NB4 (cell line): Measurements from ENCODE around the gene GSPT2.
A peak's percentile ranks its signal among the peaks of the same experiment; 100 is the strongest.

Source experiments
- DNase-seq: peaks from one replicate; pipeline ENCODE4 v3.0.0; 2010; ENCODE audit warnings: low read depth
- H3K4me3 ChIP-seq: one replicate; pipeline ENCODE4 v1.5.1; 2011; ENCODE audit warnings: mild to moderate bottlenecking, low read depth, low read length, moderate library complexity
- CTCF ChIP-seq: IDR thresholded peaks from one replicate; pipeline ENCODE4 v1.5.1; 2012; ENCODE audit warnings: low read depth, low read length
- MAX ChIP-seq: IDR thresholded peaks from 2 replicates; pipeline ENCODE4 v1.6.1; 2011; ENCODE audit warnings: low read depth, low read length
- MYC ChIP-seq: IDR thresholded peaks from 2 replicates; pipeline ENCODE4 v1.6.1; 2011; ENCODE audit warnings: low read depth, low read length
- POLR2A ChIP-seq: IDR thresholded peaks from 2 replicates; pipeline ENCODE4 v1.6.1; 2011; ENCODE audit warnings: mild to moderate bottlenecking; ENCODE audit not compliant: insufficient read length; ENCODE audit errors: extremely low read depth

GSPT2 gene

GRCh38 chrX:51776851-51777250 lies 33.6 kb downstream of the GSPT2 start:
- H3K4me3 ChIP-seq = no peak overlapping the region
- TF ChIP-seq MAX = no peak
- TF ChIP-seq POLR2A = no peak
- TF ChIP-seq CTCF = no peak
- DNase-seq = no peak

GRCh38 chrX:51779306-51779705 lies 36.1 kb downstream of the GSPT2 start:
- TF ChIP-seq MAX (no peak), MYC (no peak), CTCF (no peak), POLR2A (no peak)
- no peak for DNase-seq
- H3K4me3 ChIP-seq = no peak overlapping the region

GRCh38 chrX:51795136-51795535 lies 51.9 kb downstream of the GSPT2 start:
- TF ChIP-seq MYC (no peak), CTCF (no peak), POLR2A (no peak)
- peak; percentile 0 for DNase-seq
- H3K4me3 ChIP-seq = no peak overlapping the region
